Skin epidermis (tissue), 12 donors: ENCODE results near the gene TMEM221.
"Not testable (repeated sequence)": the region's sequence is repeated elsewhere in the genome, so short reads cannot be mapped to it uniquely, and the experiment has no call there.

Experiments
- H3K27ac ChIP-seq, 21 experiments: fragments of 200-600 bp; sonication (generic) in 11 of 21; one replicate each; pipeline ENCODE4 v1.5.0; 2020; ENCODE audit warnings: mild to moderate bottlenecking in 3 of 21, inconsistent platforms in 2 of 21, moderate library complexity in 2 of 21
- H3K4me3 ChIP-seq, 7 experiments: fragments of 200-600 bp; sonication (generic) in 2 of 7; one replicate each; pipeline ENCODE4 v1.5.0; 2020; ENCODE audit warnings: inconsistent platforms in 2 of 7, mild to moderate bottlenecking in 2 of 7, moderate library complexity in 1 of 7

TMEM221 gene

GRCh38 chr19:17475541-17476115, 27.2 kb upstream of the TMEM221 start:
- no peak overlapping the region for H3K4me3 ChIP-seq
- peak overlapping the region in 17 of 21 experiments; percentile 31 to 70 (median 63) for H3K27ac ChIP-seq

GRCh38 chr19:17475011-17475540, 26.6 kb upstream of the TMEM221 start:
- peak overlapping the region in 17 of 21 experiments; percentile 31 to 70 (median 63) for H3K27ac ChIP-seq
- H3K4me3 ChIP-seq, result not testable (repeated sequence)

GRCh38 chr19:17473041-17473440, 24.6 kb upstream of the TMEM221 start:
- Histone ChIP-seq H3K27ac (peak overlapping the region in 6 of 21 experiments; percentile 4 to 73 (median 36)), H3K4me3 (no peak overlapping the region)

- Histone ChIP-seq H3K27ac (peak overlapping the region in 13 of 21 experiments; percentile 13 to 90 (median 78)), H3K4me3 (peak overlapping the region in 6 of 7 experiments; percentile 64 to 90 (median 80))
Observed at GRCh38 chr19:17471410-17472125, 23.1 kb upstream of the TMEM221 start.

GRCh38 chr19:17470068-17470841, 21.8 kb upstream of the TMEM221 start, which contains the start of gene SLC27A1:
SLC27A1 (plus strand) TSS chr19:17470524; CDS start chr19:17470541, 17 bp downstream.
- H3K27ac ChIP-seq, result peak within 1 kb of the TSS; percentile 56 to 90 (median 83)
- peak within 1 kb of the TSS; percentile 64 to 90 (median 78) for H3K4me3 ChIP-seq

GRCh38 chr19:17469481-17470067, 21.1 kb upstream of the TMEM221 start:
- H3K4me3 ChIP-seq, result peak overlapping the region; percentile 64 to 90 (median 78)
- peak overlapping the region; percentile 56 to 90 (median 83) for H3K27ac ChIP-seq

- Histone ChIP-seq H3K27ac (peak overlapping the region; percentile 49 to 90 (median 83)), H3K4me3 (peak overlapping the region; percentile 64 to 90 (median 78))
Observed at GRCh38 chr19:17469092-17469480, 20.6 kb upstream of the TMEM221 start.

- Histone ChIP-seq H3K27ac (peak overlapping the region; percentile 49 to 90 (median 83)), H3K4me3 (peak overlapping the region in 5 of 7 experiments; percentile 64 to 90 (median 78))
Observed at GRCh38 chr19:17468302-17469091, 20.0 kb upstream of the TMEM221 start.

- Histone ChIP-seq H3K4me3 (no peak overlapping the region), H3K27ac (peak overlapping the region in 10 of 21 experiments; percentile 49 to 90 (median 86))
Observed at GRCh38 chr19:17467471-17468301, 19.2 kb upstream of the TMEM221 start.

- H3K4me3 ChIP-seq, result no peak overlapping the region
- H3K27ac ChIP-seq, result peak overlapping the region in 2 of 21 experiments; percentile 32 to 39
Observed at GRCh38 chr19:17466487-17466850, 18.0 kb upstream of the TMEM221 start.

- no peak within 1 kb of the TSS for H3K4me3 ChIP-seq
- H3K27ac ChIP-seq, result no peak within 1 kb of the TSS
Observed at GRCh38 chr19:17460372-17461230, 12.1 kb upstream of the TMEM221 start, which contains the start of gene NXNL1. NXNL1 (minus strand) TSS chr19:17460926; CDS start chr19:17460869, 57 bp downstream.

- no peak overlapping the region for H3K4me3 ChIP-seq
Observed at GRCh38 chr19:17458970-17459369, 10.5 kb upstream of the TMEM221 start.

GRCh38 chr19:17457616-17458015, 9.1 kb upstream of the TMEM221 start:
- Histone ChIP-seq H3K4me3 (no peak overlapping the region), H3K27ac (no peak overlapping the region)

More at GRCh38 chr19:17458970-17459369, 10.5 kb upstream of the TMEM221 start:
- no peak overlapping the region for H3K27ac ChIP-seq

GRCh38 chr19:17456127-17456526, 7.7 kb upstream of the TMEM221 start:
- H3K27ac ChIP-seq, result no peak overlapping the region

GRCh38 chr19:17455308-17456123, 7.0 kb upstream of the TMEM221 start:
- Histone ChIP-seq H3K4me3 (no peak overlapping the region), H3K27ac (no peak overlapping the region)

More at GRCh38 chr19:17456127-17456526, 7.7 kb upstream of the TMEM221 start:
- H3K4me3 ChIP-seq, result no peak overlapping the region

GRCh38 chr19:17454576-17455071, 6.2 kb upstream of the TMEM221 start:
- H3K4me3 ChIP-seq, result no peak overlapping the region
- H3K27ac ChIP-seq, result no peak overlapping the region
